ENCODE measurements around the gene RPLP1. TPM values are rescaled to one million over a fixed set of nuclear protein-coding genes. Genes with fewer than 3 reads are reported as not detected.

The RPLP1 gene
- total RNA-seq, 1 donor from 2014 or later: 63.8 TPM

GRCh38 chr15:69498282-69498681, 45.7 kb downstream of the RPLP1 start:
- no peak for DNase-seq

DNA sequence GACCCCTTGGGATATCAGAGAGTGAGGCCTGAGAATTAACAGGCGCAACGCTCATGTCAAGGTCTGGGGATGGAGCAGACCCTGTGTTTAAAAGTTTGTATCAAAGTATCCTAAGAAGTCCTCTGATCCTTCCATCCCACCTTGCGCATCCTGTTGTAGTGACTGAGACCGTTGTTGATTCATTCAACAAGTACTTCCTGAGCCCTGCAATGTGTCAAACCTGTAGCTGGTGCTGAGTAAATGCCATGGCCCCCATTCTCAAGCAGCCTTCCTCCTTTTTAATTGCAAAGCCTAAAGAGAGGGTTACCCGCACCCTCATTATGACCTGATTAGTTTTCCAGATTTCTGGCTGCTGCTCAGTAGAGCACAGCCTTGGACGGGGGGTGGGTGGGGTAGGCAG, 46.4 kb downstream of the RPLP1 start:
- no peak for DNase-seq

GRCh38 chr15:69499521-69500211, 47.0 kb downstream of the RPLP1 start:
- DNase-seq: no peak

DNA sequence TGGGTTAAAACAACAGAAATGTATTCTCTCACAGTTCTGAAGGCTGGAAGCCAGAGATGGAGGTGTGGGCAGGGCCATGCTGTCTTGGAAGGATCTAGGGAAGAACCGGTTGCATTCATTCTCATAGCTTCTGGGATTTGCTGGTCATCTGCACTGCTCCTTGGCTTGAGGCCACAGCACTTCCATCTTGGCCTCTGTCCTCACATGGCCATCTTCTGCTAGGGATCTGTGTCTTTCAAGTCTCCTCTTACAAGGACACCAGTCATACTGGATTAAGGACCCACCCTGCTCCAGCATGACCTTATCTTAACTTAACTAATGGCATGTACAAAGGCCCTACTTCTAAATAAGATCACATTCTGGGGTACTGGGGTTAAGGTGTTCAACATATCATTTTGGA, 47.7 kb downstream of the RPLP1 start:
- no peak for DNase-seq

GRCh38 chr15:69501456-69501855, 48.8 kb downstream of the RPLP1 start:
- DNase-seq: no peak

DNA sequence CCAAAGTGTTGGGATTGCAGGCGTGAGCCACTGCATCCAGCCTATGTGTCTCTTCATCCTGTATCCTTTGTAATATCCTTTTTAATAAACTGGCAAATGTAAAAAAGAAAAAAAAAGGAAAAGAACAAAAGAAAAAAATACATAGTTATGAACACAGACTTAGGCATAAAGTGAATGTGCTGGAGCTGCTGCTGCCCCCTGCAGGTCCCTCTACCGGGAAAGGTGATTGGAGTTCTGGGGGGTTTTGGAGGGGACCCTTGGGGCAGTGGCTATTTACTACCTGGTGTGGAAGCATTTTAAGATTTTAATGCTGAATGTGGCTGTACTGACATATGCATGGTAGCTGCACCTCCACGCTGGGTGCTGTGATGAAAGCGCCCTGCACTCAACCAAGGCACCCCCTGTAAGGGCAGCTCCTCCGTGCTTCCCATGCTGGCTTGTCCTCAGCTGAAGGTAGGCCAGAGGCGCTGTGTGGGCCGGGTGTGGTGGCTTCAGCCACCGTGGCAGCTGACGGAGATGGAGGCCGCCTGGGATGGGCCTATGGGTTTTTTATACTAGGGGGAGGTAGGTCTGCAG, 49.9 kb downstream of the RPLP1 start:
- DNase-seq: no peak

- DNase-seq: no peak
Observed at GRCh38 chr15:69504352-69505040, 51.9 kb downstream of the RPLP1 start.

Other genes with a start within 250 kb of the RPLP1 start
- under 0.01 TPM in 1 of 2 replicates, not detected in the other for gene PAQR5, start 153.9 kb upstream of the RPLP1 start, total RNA-seq
- 13.8 and 55.1 TPM in 2 replicates for gene KIF23, start 38.5 kb upstream of the RPLP1 start, total RNA-seq